HG03280 (cell line): ENCODE results near the gene FBXW5.

Experiments used
- ATAC-seq: cut with Tn5 transposase; IDR thresholded peaks from one replicate; pipeline ENCODE4 v1.9.1; 2021; ENCODE audit warnings: mild to moderate bottlenecking, moderate library complexity; ENCODE audit not compliant: unreplicated experiment

FBXW5 gene

GRCh38 chr9:136944519-136945332 is at the start of gene FBXW5, which contains the start of gene C8G:
FBXW5 (minus strand) TSS chr9:136944738; CDS start chr9:136944083, 655 bp downstream.
C8G (plus strand) TSS chr9:136945243; CDS start chr9:136945321, 78 bp downstream.
- ATAC-seq, result peak; percentile 86

GRCh38 chr9:136992819-136993369 is 48.4 kb upstream of the FBXW5 start:
- ATAC-seq, result no peak

- peak; percentile 84 for ATAC-seq
Observed at GRCh38 chr9:136991993-136992818, 47.7 kb upstream of the FBXW5 start, which contains the start of gene PAXX. PAXX (plus strand) TSS chr9:136992422; CDS start chr9:136992444, 22 bp downstream.

- ATAC-seq, result no peak
Observed at GRCh38 chr9:136990242-136990911, 45.8 kb upstream of the FBXW5 start.

- ATAC-seq, result no peak
Observed at GRCh38 chr9:136988872-136989271, 44.3 kb upstream of the FBXW5 start.

- ATAC-seq, result no peak
Observed at GRCh38 chr9:136985853-136986252, 41.3 kb upstream of the FBXW5 start.

- no peak for ATAC-seq
Observed at GRCh38 chr9:136985027-136985602, 40.6 kb upstream of the FBXW5 start.

- no peak for ATAC-seq
Observed at GRCh38 chr9:136984464-136985026, 40.0 kb upstream of the FBXW5 start.

- ATAC-seq, result no peak
Observed at GRCh38 chr9:136983656-136984314, 39.2 kb upstream of the FBXW5 start.

GRCh38 chr9:136983167-136983566 is 38.6 kb upstream of the FBXW5 start:
- ATAC-seq, result no peak

- no peak for ATAC-seq
Observed at GRCh38 chr9:136982232-136983051, 37.9 kb upstream of the FBXW5 start, which contains the start of gene LCNL1. LCNL1 (plus strand) TSS chr9:136982993; CDS start chr9:136983587, 594 bp downstream.

- no peak for ATAC-seq
Observed at GRCh38 chr9:136981588-136982231, 37.2 kb upstream of the FBXW5 start.

GRCh38 chr9:136980669-136981478 is 36.3 kb upstream of the FBXW5 start:
- ATAC-seq, result no peak

- no peak for ATAC-seq
Observed at GRCh38 chr9:136979769-136980587, 35.4 kb upstream of the FBXW5 start.

- ATAC-seq, result no peak
Observed at GRCh38 chr9:136978865-136979544, 34.5 kb upstream of the FBXW5 start.
